GM12892 (cell line): ENCODE data around the gene OCRL.
A peak's percentile ranks its signal among the peaks of the same experiment; 100 is the strongest.

Experiments used
- DNase-seq: peaks from one replicate; pipeline ENCODE4 v3.0.0; 2011; ENCODE audit not compliant: insufficient read length
- FAIRE-seq: peaks from 2 replicates; lab custom pipeline; 2011; peaks lifted over from hg19 to GRCh38; lab: Jason Lieb, UNC
- POLR2A ChIP-seq: IDR thresholded peaks from 2 replicates; pipeline ENCODE4 v1.6.1; 2011; ENCODE audit warnings: low read depth, low read length, control low read depth
- POLR2AphosphoS5 ChIP-seq: IDR thresholded peaks from 2 replicates; pipeline ENCODE4 v1.6.1; 2011; ENCODE audit warnings: low read depth, low read length, control low read depth
- TAF1 ChIP-seq: IDR thresholded peaks from 2 replicates; pipeline ENCODE4 v1.6.1; 2011; ENCODE audit warnings: low read depth, mild to moderate bottlenecking, control low read depth, low read length, borderline replicate concordance

The OCRL gene

DNA sequence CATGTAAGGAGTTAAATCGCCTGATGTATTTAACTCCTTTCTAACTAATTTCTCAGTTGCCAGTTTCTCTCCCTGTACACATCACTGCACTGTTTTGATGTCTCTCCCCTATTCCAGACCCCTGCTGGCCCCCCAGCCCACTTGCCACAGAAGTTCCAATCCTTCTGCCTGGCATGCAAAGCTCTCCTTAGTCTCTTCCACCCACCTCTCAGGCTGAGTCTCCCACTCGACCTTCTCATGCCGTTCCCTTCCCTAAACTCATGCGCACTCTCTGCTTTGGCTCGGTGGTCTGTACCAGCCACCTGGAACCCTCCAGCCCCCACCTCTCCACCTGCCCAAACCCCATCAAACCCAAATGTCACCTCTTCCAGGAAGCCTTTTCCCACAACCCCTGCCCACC is 57.8 kb downstream of the OCRL start:
- DNase-seq (no peak), FAIRE-seq (no peak)
- no peak for TF ChIP-seq POLR2A
- TF ChIP-seq TAF1 = no peak
- no peak for TF ChIP-seq POLR2AphosphoS5

- DNase-seq (no peak), FAIRE-seq (no peak)
- no peak for TF ChIP-seq POLR2AphosphoS5
- no peak for TF ChIP-seq POLR2A
- no peak for TF ChIP-seq TAF1
Measured at GRCh38 chrX:129599499-129599898, 59.4 kb downstream of the OCRL start.

DNA sequence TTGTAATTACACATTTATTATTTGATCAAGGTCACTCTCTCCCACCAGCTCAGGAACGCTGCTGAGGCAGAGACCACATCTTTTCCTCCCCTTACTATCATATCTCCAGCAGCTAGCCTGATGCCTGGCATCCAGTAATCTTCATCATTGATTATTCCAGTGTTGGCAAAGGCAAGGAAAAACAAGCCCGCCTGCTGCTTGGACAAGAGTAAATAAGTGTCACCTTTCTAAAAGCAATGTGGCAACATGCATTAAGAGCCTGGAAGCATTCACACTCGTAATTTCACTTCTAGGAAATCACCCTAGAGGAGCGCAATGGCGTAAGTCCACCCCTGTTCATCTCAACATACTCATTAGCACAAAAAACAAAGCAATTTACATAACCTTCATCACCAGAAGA is 59.9 kb downstream of the OCRL start:
- FAIRE-seq = no peak
- TF ChIP-seq POLR2A (no peak), POLR2AphosphoS5 (no peak), TAF1 (no peak)
- no peak for DNase-seq

DNA sequence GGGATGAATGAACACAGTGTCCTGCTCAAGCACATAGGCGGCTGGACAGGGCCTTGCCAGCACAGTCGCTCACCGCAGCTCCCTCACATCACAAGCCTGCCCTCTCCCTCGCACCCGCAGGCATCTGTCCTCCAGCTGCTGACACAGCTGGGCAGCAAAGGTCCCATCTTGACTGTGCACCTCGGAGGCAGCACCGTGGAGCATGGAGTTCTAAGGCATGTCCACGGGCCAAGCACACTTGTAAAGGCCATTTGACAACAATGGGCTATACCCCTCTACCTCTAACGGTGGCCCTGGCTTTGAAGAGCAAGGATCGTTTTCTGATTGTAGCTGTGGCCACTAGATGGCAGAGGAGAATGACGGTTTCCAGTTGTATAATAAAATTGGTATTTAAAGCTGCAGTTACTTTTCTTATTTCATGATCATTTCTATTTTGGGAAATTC is 60.9 kb downstream of the OCRL start:
- no peak for DNase-seq
- TF ChIP-seq TAF1 (no peak), POLR2A (no peak), POLR2AphosphoS5 (no peak)
- peak; percentile 88 for FAIRE-seq

DNA sequence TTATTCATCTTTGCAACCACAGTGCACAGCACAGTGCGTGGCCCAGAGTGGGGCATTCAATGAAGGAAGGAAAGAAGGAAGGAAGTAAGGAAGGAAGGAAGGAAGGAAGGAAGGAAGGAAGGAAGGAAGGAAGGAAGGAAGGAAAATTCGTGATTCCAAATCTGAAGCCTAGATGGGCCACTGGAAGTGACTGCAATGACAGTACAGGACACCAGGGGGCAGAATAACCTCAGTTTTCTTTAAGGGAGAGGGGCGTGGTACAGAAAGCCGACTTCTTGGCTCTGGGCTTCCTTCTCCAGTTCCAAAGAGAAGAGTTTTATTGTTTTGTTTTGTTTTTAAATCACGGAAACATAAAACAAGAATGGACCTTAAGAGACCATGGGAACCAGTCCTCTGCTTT is 66.9 kb downstream of the OCRL start:
- peak; percentile 48 for DNase-seq
- TF ChIP-seq POLR2A = no peak
- no peak for TF ChIP-seq TAF1
- no peak for TF ChIP-seq POLR2AphosphoS5
- FAIRE-seq = peak; percentile 92

- FAIRE-seq (no peak), DNase-seq (no peak)
- TF ChIP-seq POLR2A = no peak
- no peak for TF ChIP-seq POLR2AphosphoS5
- TF ChIP-seq TAF1 = no peak
Measured at GRCh38 chrX:129608496-129608895, 68.4 kb downstream of the OCRL start.

DNA sequence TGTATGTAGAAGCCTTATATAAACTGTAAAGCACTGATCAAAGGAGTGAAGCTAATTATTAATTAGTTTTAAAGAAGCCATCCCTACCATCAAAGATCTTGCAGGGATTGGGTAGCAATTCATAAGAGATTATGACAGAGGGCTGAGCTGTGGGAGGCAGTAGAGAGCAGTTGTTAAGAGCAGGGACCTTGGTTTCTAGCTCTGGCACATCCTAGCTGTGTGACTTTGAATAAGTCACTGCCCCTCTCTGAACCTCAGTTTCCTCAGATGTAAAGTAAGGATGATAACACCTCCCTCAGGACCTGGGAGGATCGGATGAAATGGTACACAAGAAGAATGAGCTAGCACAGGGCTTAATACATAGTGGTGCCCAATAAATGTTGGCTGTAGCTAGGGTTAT is 69.3 kb downstream of the OCRL start:
- no peak for DNase-seq
- no peak for FAIRE-seq
- TF ChIP-seq TAF1 (no peak), POLR2A (no peak), POLR2AphosphoS5 (no peak)

DNA sequence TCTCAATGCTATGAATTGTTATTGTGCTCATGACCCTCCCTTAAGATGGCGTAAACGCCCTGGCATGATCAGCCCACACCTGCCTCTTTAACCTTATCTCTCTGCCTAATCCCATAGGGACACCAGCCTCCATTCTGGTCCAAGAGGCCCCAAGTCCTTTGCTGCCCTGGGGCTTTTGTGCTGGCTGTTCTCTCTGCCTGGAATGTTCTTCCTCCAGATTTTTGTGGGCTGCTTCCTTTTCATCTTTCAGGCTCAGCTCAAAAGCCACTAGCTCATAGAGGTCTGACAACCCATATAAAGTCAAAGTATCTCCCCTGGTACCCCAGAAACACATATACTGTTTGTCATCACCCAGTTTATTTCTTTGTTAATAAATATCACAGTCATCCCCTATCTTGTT is 72.3 kb downstream of the OCRL start:
- TF ChIP-seq POLR2AphosphoS5 = no peak
- no peak for TF ChIP-seq POLR2A
- TF ChIP-seq TAF1 = no peak
- FAIRE-seq = no peak

DNA sequence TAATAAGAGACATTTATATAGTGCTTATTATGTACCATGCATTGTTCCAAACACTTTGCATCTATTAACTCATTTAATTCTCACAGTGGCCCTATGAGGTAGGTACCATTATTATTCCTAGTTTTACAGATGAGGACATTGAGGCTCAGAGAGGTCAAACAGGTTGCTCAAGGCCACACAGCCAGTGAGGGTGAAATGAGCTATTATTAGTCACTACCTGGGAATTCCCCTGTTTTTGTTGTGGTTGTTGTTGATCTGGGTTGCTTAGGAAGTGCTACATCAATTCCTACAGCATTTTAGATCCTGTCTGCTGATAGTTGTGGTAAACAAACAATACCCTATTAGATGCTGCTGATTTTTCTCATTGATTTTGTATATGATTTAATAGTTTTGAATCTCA is 73.5 kb downstream of the OCRL start:
- TF ChIP-seq POLR2AphosphoS5 (no peak), POLR2A (no peak), TAF1 (no peak)
- no peak for FAIRE-seq
- DNase-seq = no peak

More for the DNA sequence above, 72.3 kb downstream of the OCRL start:
- DNase-seq = no peak

GRCh38 chrX:129614481-129615255 is 74.6 kb downstream of the OCRL start:
- FAIRE-seq = no peak
- DNase-seq = no peak
- no peak for TF ChIP-seq POLR2AphosphoS5

DNA sequence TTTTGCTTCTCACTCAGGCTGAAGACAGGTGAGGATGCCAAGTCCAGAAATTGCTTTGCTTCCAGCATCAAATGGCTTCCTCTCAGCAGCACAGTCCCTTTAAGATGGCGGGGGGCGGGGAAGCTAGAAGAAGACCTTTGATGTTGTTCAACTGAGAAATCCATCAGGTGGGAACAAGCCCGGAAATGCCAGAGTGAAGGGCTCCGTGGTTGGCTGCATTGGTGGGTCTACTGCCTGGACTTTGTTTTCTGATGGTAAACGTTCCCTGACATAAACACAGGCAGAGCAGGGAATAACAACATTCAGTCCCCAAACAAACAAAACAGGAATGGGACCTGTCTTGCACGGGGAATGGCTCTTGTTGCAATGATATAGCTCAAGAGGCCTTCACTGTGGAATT is 77.4 kb downstream of the OCRL start:
- no peak for FAIRE-seq
- TF ChIP-seq TAF1 = no peak
- TF ChIP-seq POLR2A = no peak
- TF ChIP-seq POLR2AphosphoS5 = no peak
- no peak for DNase-seq

- no peak for TF ChIP-seq POLR2A
- no peak for TF ChIP-seq POLR2AphosphoS5
- TF ChIP-seq TAF1 = no peak
- FAIRE-seq = no peak
Measured at GRCh38 chrX:129618997-129619396, 78.9 kb downstream of the OCRL start.

More at GRCh38 chrX:129618997-129619396, 78.9 kb downstream of the OCRL start:
- no peak for DNase-seq
